ENCODE measurements around the gene LAMA1. TPM values are rescaled to one million over a fixed set of nuclear protein-coding genes. Genes with fewer than 3 reads are reported as not detected.

LAMA1 gene
- total RNA-seq, 1 experiment from 2014 or later: 4.7 TPM

GRCh38 chr18:7056026-7056425 is 61.6 kb downstream of the LAMA1 start:
- no peak for DNase-seq (ENCODE audit: low spot score)

- no peak for DNase-seq (ENCODE audit: low spot score)
These were observed 67.6 kb downstream of the LAMA1 start for GRCh38 chr18:7049951-7050350.

- DNase-seq (ENCODE audit: low spot score): no peak
These were observed 69.5 kb downstream of the LAMA1 start for GRCh38 chr18:7048081-7048480.

- DNase-seq (ENCODE audit: low spot score): no peak
These were observed 70.3 kb downstream of the LAMA1 start for GRCh38 chr18:7047336-7047735.

- peak; percentile 90 for DNase-seq (ENCODE audit: low spot score)
These were observed 79.2 kb downstream of the LAMA1 start for GRCh38 chr18:7038330-7038851.

GRCh38 chr18:7037470-7037869 is 80.1 kb downstream of the LAMA1 start:
- DNase-seq (ENCODE audit: low spot score): no peak

GRCh38 chr18:7035807-7036206 is 81.8 kb downstream of the LAMA1 start:
- no peak for DNase-seq (ENCODE audit: low spot score)

GRCh38 chr18:7034924-7035323 is 82.7 kb downstream of the LAMA1 start:
- no peak for DNase-seq (ENCODE audit: low spot score)

GRCh38 chr18:7032537-7032936 is 85.1 kb downstream of the LAMA1 start:
- DNase-seq (ENCODE audit: low spot score): no peak

- DNase-seq (ENCODE audit: low spot score): no peak
These were observed 89.0 kb downstream of the LAMA1 start for GRCh38 chr18:7028625-7029024.

GRCh38 chr18:7025194-7025593 is 92.4 kb downstream of the LAMA1 start:
- no peak for DNase-seq (ENCODE audit: low spot score)

GRCh38 chr18:7023581-7023980 is 94.0 kb downstream of the LAMA1 start:
- no peak for DNase-seq (ENCODE audit: low spot score)

GRCh38 chr18:7023063-7023580 is 94.5 kb downstream of the LAMA1 start:
- no peak for DNase-seq (ENCODE audit: low spot score)

- peak; percentile 80 for DNase-seq (ENCODE audit: low spot score)
These were observed 95.4 kb downstream of the LAMA1 start for GRCh38 chr18:7021994-7022840.

GRCh38 chr18:7020995-7021777 is 96.4 kb downstream of the LAMA1 start:
- DNase-seq (ENCODE audit: low spot score): no peak

GRCh38 chr18:7017013-7017412 is 100.6 kb downstream of the LAMA1 start:
- DNase-seq (ENCODE audit: low spot score): no peak

GRCh38 chr18:7011142-7011541 is 106.5 kb downstream of the LAMA1 start:
- DNase-seq (ENCODE audit: low spot score): no peak

- no peak for DNase-seq (ENCODE audit: low spot score)
These were observed 113.6 kb downstream of the LAMA1 start for GRCh38 chr18:7004009-7004408.

- no peak for DNase-seq (ENCODE audit: low spot score)
These were observed 115.5 kb downstream of the LAMA1 start for GRCh38 chr18:7002107-7002506.

GRCh38 chr18:7000484-7001096 is 117.0 kb downstream of the LAMA1 start:
- peak; percentile 57 for DNase-seq (ENCODE audit: low spot score)

- peak; percentile 79 for DNase-seq (ENCODE audit: low spot score)
These were observed 119.8 kb downstream of the LAMA1 start for GRCh38 chr18:6997808-6998207.
